HepG2 (cell line): ENCODE measurements around the gene ENO3.

Experiments used
- CHCHD3 ChIP-seq: sonication (generic); formaldehyde crosslinking; IDR thresholded peaks from 2 replicates; pipeline ENCODE4 v1.8.0; 2022; ENCODE audit warnings: mild to moderate bottlenecking, missing genetic modification reagents, moderate library complexity
- CTCF ChIP-seq: sonication (generic); formaldehyde crosslinking; IDR thresholded peaks from 2 replicates; pipeline ENCODE4 v1.5.0; 2020; ENCODE audit warnings: mild to moderate bottlenecking, missing genetic modification reagents, moderate library complexity
- EZH2 ChIP-seq: conservative IDR thresholded peaks from 2 replicates; pipeline ENCODE4 v1.6.1; 2012; ENCODE audit warnings: mild to moderate bottlenecking, low read depth, low read length, moderate library complexity
- GTF3A ChIP-seq: sonication (generic); formaldehyde crosslinking; conservative IDR thresholded peaks from 2 replicates; pipeline ENCODE4 v1.4.0; 2020; ENCODE audit warnings: mild to moderate bottlenecking, missing genetic modification reagents
- LBX2 ChIP-seq: sonication (generic); formaldehyde crosslinking; IDR thresholded peaks from 2 replicates; pipeline ENCODE4 v1.5.0; 2020; ENCODE audit warnings: missing genetic modification reagents, mild to moderate bottlenecking, borderline replicate concordance
- MBD4 ChIP-seq: IDR thresholded peaks from 2 replicates; pipeline ENCODE4 v1.6.1; 2012; ENCODE audit warnings: low read length, inconsistent platforms, borderline replicate concordance
- PHF20 ChIP-seq: sonication (generic); formaldehyde crosslinking; IDR thresholded peaks from 2 replicates; pipeline ENCODE4 v1.5.0; 2020; ENCODE audit warnings: mild to moderate bottlenecking, missing genetic modification reagents
- RAD51 ChIP-seq: fragments of 450-650 bp; IDR thresholded peaks from 2 replicates; pipeline ENCODE4 v1.6.1; 2016; ENCODE audit warnings: borderline replicate concordance
- RBM22 ChIP-seq: fragments of 200-400 bp; formaldehyde crosslinking; optimal IDR thresholded peaks from 2 replicates; pipeline ENCODE3; 2017; ENCODE audit warnings: mild to moderate bottlenecking, low read length, moderate library complexity
- TFE3 ChIP-seq: IDR thresholded peaks from 2 replicates; pipeline ENCODE4 v1.6.1; 2016

- TF ChIP-seq TFE3 (CRISPR knock-in tag) (no peak), GTF3A (CRISPR knock-in tag) (no peak), RAD51 (no peak), RBM22 (no peak), CTCF (CRISPR knock-in tag) (no peak), PHF20 (no peak), EZH2 (no peak), LBX2 (CRISPR knock-in tag) (no peak), CHCHD3 (CRISPR knock-in tag) (no peak), MBD4 (no peak)
These were observed 8.5 kb downstream of the ENO3 start for GRCh38 chr17:4959261-4959965.
